GM18868 (cell line): ENCODE measurements around the gene CCNK.

Experiments
- ATAC-seq: cut with Tn5 transposase; IDR thresholded peaks from one replicate; pipeline ENCODE4 v1.9.1; 2021; ENCODE audit warnings: mild to moderate bottlenecking, moderate library complexity; ENCODE audit not compliant: unreplicated experiment

CCNK gene

GRCh38 chr14:99505089-99505488 is 23.9 kb downstream of the CCNK start:
- ATAC-seq: no peak

GRCh38 chr14:99506276-99506675 is 25.1 kb downstream of the CCNK start:
- ATAC-seq: no peak

GRCh38 chr14:99507860-99508640 is 26.8 kb downstream of the CCNK start:
- no peak for ATAC-seq

DNA sequence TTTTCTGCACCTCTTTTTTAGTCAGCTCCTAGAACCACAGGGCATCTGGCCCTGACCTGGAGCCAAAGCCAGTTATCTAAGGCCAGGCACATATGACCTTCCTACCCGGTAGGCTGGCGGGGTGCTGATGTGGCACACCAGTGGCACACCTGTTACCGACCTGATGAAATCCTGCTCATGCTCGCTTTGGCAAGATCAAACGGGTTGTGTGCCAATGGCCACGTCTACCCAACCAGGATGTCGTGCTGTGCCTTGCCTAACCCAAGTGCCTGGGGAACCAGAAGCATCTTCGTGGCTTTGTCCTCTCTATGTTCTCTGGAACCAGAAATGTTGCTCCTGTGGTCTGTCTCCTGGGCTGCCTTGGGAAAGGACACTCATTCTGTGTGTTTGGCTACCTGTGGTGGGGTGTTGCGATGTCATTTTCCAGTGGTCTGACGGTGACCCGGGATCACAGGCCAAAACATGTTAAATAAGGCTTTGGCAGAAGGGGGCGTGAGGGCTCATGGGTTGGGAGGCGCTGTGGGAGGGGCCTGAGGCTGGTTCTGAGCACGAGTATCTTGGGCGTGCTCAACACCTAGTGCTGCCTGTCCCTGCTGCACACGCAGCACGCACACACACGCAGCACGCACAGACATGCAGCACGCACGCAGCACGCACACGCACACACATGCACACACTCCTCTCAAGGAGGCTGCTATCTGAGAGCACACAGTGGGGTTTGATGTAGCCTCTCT is 27.9 kb downstream of the CCNK start:
- no peak for ATAC-seq

GRCh38 chr14:99509871-99510555 is 28.8 kb downstream of the CCNK start:
- ATAC-seq: no peak

- no peak for ATAC-seq
These were observed 29.4 kb downstream of the CCNK start for GRCh38 chr14:99510556-99511139.

DNA sequence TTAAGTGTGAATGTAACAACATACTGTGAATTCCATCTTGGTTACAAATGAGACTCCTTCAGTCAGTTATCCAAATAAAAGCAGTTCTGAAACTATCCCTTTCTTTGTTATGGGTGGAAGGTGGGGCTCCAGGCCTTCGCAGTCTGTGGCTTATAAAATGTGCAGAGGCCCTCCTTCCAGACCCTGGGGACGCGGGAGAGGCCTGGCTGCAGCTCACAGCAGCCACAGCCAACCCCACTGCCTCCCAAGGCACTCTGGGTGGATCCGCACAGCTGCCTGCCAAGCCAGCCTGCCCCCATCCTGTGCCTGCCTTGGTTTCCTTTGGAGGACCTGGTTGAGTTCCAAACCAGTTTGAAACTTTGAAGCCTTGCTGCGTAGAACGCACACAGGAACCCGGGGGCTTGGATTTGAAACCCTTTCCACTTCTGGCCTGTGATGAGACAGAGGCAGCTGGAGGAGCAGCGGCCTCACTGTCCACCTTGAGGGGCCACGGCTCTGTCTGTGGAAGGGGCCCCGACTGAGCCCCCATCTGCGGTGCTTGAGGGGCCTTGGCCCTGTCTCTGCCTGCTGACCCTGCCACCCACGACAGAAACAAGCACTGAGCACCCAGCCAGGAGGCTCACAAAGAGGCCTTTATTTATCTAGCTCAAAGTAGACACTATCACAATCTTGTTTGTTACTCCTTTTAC is 30.4 kb downstream of the CCNK start:
- no peak for ATAC-seq

DNA sequence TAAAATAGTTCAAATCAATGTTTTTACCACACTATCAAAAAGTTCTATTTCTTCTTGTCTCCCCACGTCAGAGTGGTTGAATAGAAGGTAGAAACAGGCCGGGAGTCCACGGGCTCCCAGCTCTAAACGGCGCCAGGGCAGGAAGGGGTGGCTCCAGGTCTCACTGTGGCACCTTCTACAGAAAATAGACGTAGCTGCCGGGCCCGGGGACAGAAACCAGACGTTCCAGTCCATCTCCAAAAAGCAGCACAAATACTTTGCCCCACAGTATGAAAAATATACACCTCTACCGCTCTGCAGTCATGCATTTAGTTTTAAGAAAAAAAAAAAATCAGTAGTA is 30.9 kb downstream of the CCNK start:
- ATAC-seq: no peak

DNA sequence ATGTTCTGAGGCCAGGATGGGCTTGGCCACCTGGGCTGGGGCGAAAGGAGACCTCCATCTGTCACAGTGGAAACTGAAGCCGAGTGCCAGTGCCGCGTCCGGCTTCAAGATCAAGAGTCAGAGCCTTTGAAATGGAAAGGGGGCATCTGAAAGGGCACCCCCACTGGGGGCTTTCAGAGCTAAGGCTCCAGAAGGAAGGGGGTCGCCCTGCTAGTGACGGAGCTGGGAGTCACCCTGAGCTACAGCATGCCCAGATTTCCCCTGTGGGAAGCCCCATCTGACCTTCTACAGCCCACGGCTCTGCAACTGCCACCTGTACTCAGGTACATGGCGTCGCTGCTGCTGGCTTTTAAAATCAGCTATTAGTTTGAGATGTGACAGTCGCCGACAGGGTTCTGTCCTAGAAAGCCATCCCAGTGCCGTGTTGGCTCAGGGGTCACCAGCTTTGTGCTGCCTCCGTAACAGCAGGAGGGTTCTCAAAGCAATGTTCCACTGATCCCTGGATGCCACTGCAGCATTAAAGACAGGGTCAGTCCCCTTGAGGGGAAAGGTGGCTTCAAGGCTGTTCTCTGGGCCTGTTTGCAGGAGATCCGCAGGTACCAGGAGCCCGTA is 31.5 kb downstream of the CCNK start:
- no peak for ATAC-seq

DNA sequence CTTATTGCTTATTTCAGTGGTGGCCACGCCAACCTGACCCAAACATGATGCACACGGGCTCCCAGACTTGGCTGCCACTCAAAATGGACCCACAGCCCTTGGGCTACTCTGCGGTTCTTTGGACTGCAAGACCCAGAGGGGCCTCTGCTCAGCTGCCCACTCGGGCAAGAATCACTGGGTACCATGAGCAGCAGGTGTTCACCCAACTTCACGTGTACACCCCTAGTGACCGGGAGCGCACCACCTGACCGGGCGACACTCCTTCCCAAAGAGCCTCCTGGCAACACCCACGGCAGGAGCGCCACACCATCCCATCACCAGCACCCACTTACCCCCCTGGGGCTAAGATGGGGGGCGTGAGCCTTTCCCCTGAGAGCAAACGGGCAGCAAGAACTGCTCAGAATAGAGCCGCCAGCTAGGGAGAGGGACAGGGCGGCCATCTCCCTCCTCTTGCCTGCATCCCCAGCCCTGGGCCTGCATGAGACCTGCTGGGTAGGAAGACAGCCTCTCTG is 32.0 kb downstream of the CCNK start:
- no peak for ATAC-seq

DNA sequence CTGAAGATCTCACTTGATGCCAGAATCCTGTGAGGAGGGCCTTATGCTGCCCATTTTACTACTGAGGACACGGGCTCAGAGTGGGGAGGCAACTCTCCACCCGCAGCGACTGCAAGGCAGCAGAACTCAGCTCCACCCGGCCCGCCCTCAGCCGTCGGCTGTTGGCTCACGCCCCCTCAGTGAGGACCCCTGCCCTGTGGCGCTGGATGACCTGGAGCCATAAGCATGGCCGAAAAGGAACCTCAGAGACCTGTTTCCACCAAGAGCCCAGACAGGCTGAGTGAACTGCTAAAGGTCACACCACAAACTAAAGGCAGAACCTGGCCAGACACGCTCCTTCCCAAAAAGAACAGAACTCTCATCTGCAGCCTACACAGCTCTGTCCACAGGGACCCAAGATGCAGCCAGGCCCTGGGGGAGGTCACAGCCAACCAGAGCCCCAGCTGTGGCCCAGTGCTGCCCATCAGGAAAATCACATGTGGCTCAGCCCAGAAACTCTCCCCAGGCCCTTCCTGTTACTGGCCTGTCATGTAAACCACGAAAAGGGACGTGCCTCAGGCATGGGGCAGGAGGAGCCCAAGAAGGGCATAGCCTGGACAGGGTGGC is 32.8 kb downstream of the CCNK start:
- no peak for ATAC-seq

GRCh38 chr14:99514552-99515300 is 33.5 kb downstream of the CCNK start:
- ATAC-seq: no peak

DNA sequence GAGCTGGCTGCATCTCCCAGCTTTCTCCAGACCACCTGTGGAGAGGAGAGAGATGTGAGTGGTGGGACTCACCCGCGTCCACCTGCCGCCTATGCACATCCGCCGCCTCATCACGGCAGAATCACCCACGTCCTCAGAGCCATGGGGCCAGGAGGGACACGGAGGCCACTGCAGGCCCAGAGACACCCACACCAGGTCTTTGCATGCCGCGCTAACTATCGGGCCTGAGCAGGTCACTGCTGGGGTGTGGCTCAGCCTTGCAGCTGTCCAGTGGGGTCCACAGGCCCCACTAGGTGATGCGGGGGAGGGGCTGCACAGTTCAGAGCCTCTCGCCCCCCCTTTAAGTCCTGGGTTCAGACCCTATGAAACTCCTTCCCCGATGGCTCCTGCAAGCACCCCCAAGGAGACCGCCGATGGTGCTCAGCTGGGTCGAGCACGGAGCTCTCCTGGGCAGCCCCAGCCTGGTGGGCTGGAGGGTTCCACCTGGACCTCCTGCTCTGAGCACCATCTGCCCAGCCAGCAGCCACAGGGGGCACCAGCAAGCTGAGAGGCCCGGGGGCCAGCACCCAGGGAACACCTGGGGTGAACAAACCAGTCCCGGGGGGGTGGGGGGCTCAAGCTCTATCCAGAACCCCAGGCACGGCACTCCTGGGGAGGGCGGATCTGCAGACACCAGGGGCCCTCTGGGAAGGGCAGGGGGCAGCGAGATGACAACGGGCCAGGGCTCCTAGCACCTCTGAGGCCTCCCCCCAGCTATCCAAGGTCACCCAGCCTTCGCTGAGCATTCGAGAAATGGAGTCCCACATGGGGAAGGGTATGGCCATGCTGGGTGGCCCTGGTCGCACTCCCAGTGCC is 34.3 kb downstream of the CCNK start:
- ATAC-seq: no peak

GRCh38 chr14:99516156-99516870 is 35.1 kb downstream of the CCNK start:
- ATAC-seq: no peak

- no peak for ATAC-seq
These were observed 35.8 kb downstream of the CCNK start for GRCh38 chr14:99516871-99517642.

- ATAC-seq: no peak
These were observed 36.6 kb downstream of the CCNK start for GRCh38 chr14:99517643-99518381.
